Pancreas (tissue), 10 donors: ENCODE data around the gene EIF4G3. TPM values are rescaled to one million over a fixed set of nuclear protein-coding genes. Genes with fewer than 3 reads are reported as not detected.

Experiments used
- ATAC-seq, 4 donors: fragments of 200-7000 bp; cut with Tn5 transposase; one replicate each; pipeline versions ENCODE4 v1.8.0 to v1.9.1; 2020; ENCODE audit warnings: mild to moderate bottlenecking in 4 of 4, moderate library complexity in 4 of 4
- DNase-seq, 6 donors: peaks; one replicate each; pipeline ENCODE4 v3.0.0-alpha.2; 2020
- FAIRE-seq: peaks from 2 replicates; lab custom pipeline; 2012; peaks lifted over from hg19 to GRCh38; lab: Jason Lieb, UNC
- H3K27ac ChIP-seq, 4 donors: fragments of 200-600 bp; sonication (generic); 1 replicate in 3 of 4; 2 replicates in 1 of 4; pipeline versions ENCODE4 v1.5.0 to v1.8.0; 2020
- H3K27me3 ChIP-seq, 4 donors: fragments of 200-600 bp; one replicate each; pipeline ENCODE4 v1.8.0; 2021
- H3K36me3 ChIP-seq, 3 donors: fragments of 200-600 bp; sonication (generic) in 1 of 3; one replicate each; pipeline versions ENCODE4 v1.5.0 to v1.8.0; 2020 to 2021
- H3K4me1 ChIP-seq, 3 donors: fragments of 200-600 bp; one replicate each; pipeline ENCODE4 v1.8.0; 2021
- H3K4me3 ChIP-seq, 4 donors: fragments of 200-600 bp; sonication (generic) in 2 of 4; one replicate each; pipeline versions ENCODE4 v1.5.0 to v1.8.0; 2020 to 2021
- H3K9me3 ChIP-seq, 4 donors: fragments of 200-600 bp; one replicate each; pipeline ENCODE4 v1.8.0; 2021
- CTCF ChIP-seq, 4 donors: fragments of 200-600 bp; sonication (generic) in 3 of 4; IDR thresholded peaks; one replicate each; pipeline versions ENCODE4 v1.5.0 to v1.8.0; 2021; ENCODE audit warnings: antibody characterized with exemption in 4 of 4
- WGBS, 2 donors: extraction: QIAGEN DNeasy Blood & Tissue Kit; methylation state at CpG; one replicate each; pipeline ENCODE4 v1.1.7; 2013; 5-methylcytosine and 5-hydroxymethylcytosine counted together
- intact Hi-C, 3 donors: fragments of 100-400 bp; cut with DNase I; formaldehyde crosslinking; loops; one replicate each; pipeline versions ENCODE4 v1.11.1 to v1.14.2; 2022
- polyA plus RNA-seq, 2 donors: library from polyadenylated mRNA; stranded (reverse); fragments of 200-250 nt; gene quantifications; one replicate each; pipeline ENCODE4 v1.2.3, GENCODE V29; 2013
- total RNA-seq, 6 donors: library from RNA; stranded (reverse); fragmentation: NEBNext Ultra II Directional in 4 of 6; extraction: Animal tissue kit (Norgen Biotek cat#: 25700) in 4 of 6; gene quantifications; one replicate each; pipeline versions ENCODE4 v1.2.1 to v1.2.4, GENCODE V29; 2021 to 2023
- donor health status: healthy with polysubstance abuse.
- donor health status: DM: no; HTN: no; CAD: no; lungs with moderate emphysema.
- donor health status: DM: no; HTN: no; CAD: no.
- donor health status: control.
- donor health status: control.
- donor health status: Bipolar disorder and iron deficiency.
- donor health status: DM: yes; HTN: yes; CAD: no.
- donor health status: DM: no; HTN: no; CAD: no.
- donor health status: DM: no; HTN: no; CAD: no.
- donor health status: DM: yes; HTN: yes; CAD: no.

EIF4G3 gene
- total RNA-seq (10 to 100 TPM in 5 of 6 donors, 1 to 10 TPM in 1; 9.6 to 22.7 (median 13.8) TPM), polyA plus RNA-seq (10 to 100 TPM; 11.9 to 16.1 TPM)

GRCh38 chr1:21176586-21177555, at the start of gene EIF4G3:
EIF4G3 (minus strand) TSS chr1:21176897; CDS start chr1:21002742, 174,155 bp downstream.
- Histone ChIP-seq H3K9me3 (no peaks in the 10 kb centered on the region), H3K27ac (peak within 1 kb of the TSS; percentile 58 to 80 (median 66)), H3K4me3 (peak within 1 kb of the TSS; percentile 60 to 90 (median 75)), H3K36me3 (no peaks in the 10 kb centered on the region), H3K4me1 (peaks cover 0 to 20% (median 3%) of the 10 kb centered on the region in 3 donors), H3K27me3 (no peaks in the 10 kb centered on the region)
- intact Hi-C loops: no loop called here
- no peak for TF ChIP-seq CTCF (IDR thresholded peaks at IDR 0.05)
- peak; percentile 93 for FAIRE-seq
- 1% methylated on average over 56 to 90 of the region's 90 CpGs for WGBS, 2 donors
- peak; percentile 94 to 99 (median 96) for ATAC-seq
- DNase-seq: peak; percentile 98 to 100 (median 100)

GRCh38 chr1:21225065-21225464, 48.4 kb upstream of the EIF4G3 start:
- peaks cover 0 to 72% (median 33%) of the 10 kb centered on the region in 3 donors for H3K36me3 ChIP-seq
- FAIRE-seq (no peak), DNase-seq (peak in 1 of 6 donors; percentile 58), ATAC-seq (no peak)
- no peaks in the 10 kb centered on the region for H3K9me3 ChIP-seq
- H3K4me3 ChIP-seq: no peak overlapping the region
- WGBS, 2 donors: 95 to 96% methylated on average over 33 of the region's 33 CpGs
- no peaks in the 10 kb centered on the region for H3K4me1 ChIP-seq
- intact Hi-C loops: no loop called here
- no peak for TF ChIP-seq CTCF (IDR thresholded peaks at IDR 0.05)
- H3K27me3 ChIP-seq: no peaks in the 10 kb centered on the region
- no peak overlapping the region for H3K27ac ChIP-seq

- intact Hi-C loops: no loop called here
- H3K36me3 ChIP-seq: peaks cover 0 to 64% (median 19%) of the 10 kb centered on the region in 3 donors
- WGBS, 2 donors: 78 to 79% methylated on average over 7 of the region's 7 CpGs
- H3K27me3 ChIP-seq: no peaks in the 10 kb centered on the region
- H3K4me1 ChIP-seq: no peaks in the 10 kb centered on the region
- peak in 2 of 4 donors; percentile 11 to 24 for ATAC-seq
- no peak overlapping the region for H3K4me3 ChIP-seq
- no peak for TF ChIP-seq CTCF (IDR thresholded peaks at IDR 0.05)
- no peak overlapping the region for H3K27ac ChIP-seq
- no peaks in the 10 kb centered on the region for H3K9me3 ChIP-seq
- peak in 1 of 6 donors; percentile 11 for DNase-seq
- FAIRE-seq: no peak
These were observed 44.1 kb upstream of the EIF4G3 start for GRCh38 chr1:21220815-21221214.

GRCh38 chr1:21219674-21220073, 43.0 kb upstream of the EIF4G3 start:
- H3K27me3 ChIP-seq: no peaks in the 10 kb centered on the region
- ATAC-seq (no peak), FAIRE-seq (no peak), DNase-seq (peak in 1 of 6 donors; percentile 71)
- H3K27ac ChIP-seq: no peak overlapping the region
- H3K4me3 ChIP-seq: no peak overlapping the region
- TF ChIP-seq CTCF (IDR thresholded peaks at IDR 0.05): no peak
- 93 to 95% methylated on average over 21 of the region's 21 CpGs for WGBS, 2 donors
- peaks cover 0 to 55% (median 12%) of the 10 kb centered on the region in 3 donors for H3K36me3 ChIP-seq
- no peaks in the 10 kb centered on the region for H3K4me1 ChIP-seq
- intact Hi-C loops: no loop called here
- no peaks in the 10 kb centered on the region for H3K9me3 ChIP-seq
